Measurements from ENCODE around the gene SKAP2. TPM values are rescaled to one million over a fixed set of nuclear protein-coding genes. Genes with fewer than 3 reads are reported as not detected.

Gene SKAP2
- total RNA-seq, 4 donors from 2014 or later = 13.2 to 18.2 (median 15.0) TPM

DNA sequence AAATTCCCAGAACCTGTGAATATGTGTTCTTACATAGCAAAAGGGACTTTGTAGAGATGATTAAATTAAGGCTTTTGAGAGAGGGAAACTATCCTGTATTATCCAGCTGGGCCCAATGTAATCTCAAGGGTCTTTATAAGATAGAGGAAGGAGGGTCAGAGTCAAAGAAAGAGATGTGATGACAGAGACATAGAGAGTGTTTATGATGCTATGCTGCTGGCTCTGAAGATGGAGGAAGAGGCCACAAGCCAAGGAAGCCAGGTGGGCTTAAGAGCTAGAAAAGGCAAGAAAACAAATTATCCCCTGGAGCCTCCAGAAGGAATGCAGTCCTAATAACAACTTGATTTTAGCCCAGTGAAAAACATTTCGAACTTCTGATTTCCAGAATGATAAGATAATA is 15.3 kb upstream of the SKAP2 start:
- 86 to 97% methylated on average over 1 of the region's 1 CpG for WGBS, 2 donors
- H3K4me3 ChIP-seq (ENCODE audit: low read depth, poor library complexity, severe bottlenecking) = no peak overlapping the region
- intact Hi-C loops (cut with DNase I; ENCODE audit: low total_unique reads) = no loop called here
- no peak for TF ChIP-seq POLR2A (IDR thresholded peaks at IDR 0.05)
- TF ChIP-seq, protein P1, sequence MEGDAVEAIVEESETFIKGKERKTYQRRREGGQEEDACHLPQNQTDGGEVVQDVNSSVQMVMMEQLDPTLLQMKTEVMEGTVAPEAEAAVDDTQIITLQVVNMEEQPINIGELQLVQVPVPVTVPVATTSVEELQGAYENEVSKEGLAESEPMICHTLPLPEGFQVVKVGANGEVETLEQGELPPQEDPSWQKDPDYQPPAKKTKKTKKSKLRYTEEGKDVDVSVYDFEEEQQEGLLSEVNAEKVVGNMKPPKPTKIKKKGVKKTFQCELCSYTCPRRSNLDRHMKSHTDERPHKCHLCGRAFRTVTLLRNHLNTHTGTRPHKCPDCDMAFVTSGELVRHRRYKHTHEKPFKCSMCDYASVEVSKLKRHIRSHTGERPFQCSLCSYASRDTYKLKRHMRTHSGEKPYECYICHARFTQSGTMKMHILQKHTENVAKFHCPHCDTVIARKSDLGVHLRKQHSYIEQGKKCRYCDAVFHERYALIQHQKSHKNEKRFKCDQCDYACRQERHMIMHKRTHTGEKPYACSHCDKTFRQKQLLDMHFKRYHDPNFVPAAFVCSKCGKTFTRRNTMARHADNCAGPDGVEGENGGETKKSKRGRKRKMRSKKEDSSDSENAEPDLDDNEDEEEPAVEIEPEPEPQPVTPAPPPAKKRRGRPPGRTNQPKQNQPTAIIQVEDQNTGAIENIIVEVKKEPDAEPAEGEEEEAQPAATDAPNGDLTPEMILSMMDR (IDR thresholded peaks at IDR 0.05) = no peak
- DNase-seq (ENCODE audit: low spot score in 2 of 2) = no peak

- H3K4me3 ChIP-seq (ENCODE audit: low read depth, poor library complexity, severe bottlenecking) = no peak overlapping the region
- DNase-seq (ENCODE audit: low spot score in 2 of 2) = no peak
- TF ChIP-seq POLR2A (IDR thresholded peaks at IDR 0.05) = no peak
- TF ChIP-seq, protein P1 (IDR thresholded peaks at IDR 0.05) = no peak
- WGBS, 2 donors = 64 to 70% methylated on average over 7 of the region's 7 CpGs
- intact Hi-C loops (cut with DNase I; ENCODE audit: low total_unique reads) = no loop called here
These were observed 4.6 kb upstream of the SKAP2 start for GRCh38 chr7:26868841-26869495.

DNA sequence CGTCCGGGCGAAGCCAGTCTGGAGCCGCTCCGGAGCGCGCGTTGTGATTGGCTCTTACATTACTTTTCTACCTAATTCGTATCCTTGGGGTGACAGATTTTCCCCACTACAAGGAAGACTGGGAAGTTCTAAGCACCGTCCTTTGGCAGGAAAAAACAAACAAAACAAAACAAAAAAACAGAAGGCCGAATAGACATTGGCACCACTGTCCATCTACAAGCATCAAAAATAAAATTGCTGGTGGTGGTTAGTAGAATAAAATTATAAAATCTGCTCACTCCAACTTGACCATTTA is 651 bp upstream of the SKAP2 start:
- H3K4me3 ChIP-seq (ENCODE audit: low read depth, poor library complexity, severe bottlenecking) = peak overlapping the region; percentile 8
- no peak for DNase-seq (ENCODE audit: low spot score in 2 of 2)
- intact Hi-C loops (cut with DNase I; ENCODE audit: low total_unique reads) = no loop called here
- WGBS, 2 donors = 4% methylated on average over 11 of the region's 11 CpGs
- TF ChIP-seq, protein P1 (IDR thresholded peaks at IDR 0.05) = no peak
- TF ChIP-seq POLR2A (IDR thresholded peaks at IDR 0.05) = no peak

DNA sequence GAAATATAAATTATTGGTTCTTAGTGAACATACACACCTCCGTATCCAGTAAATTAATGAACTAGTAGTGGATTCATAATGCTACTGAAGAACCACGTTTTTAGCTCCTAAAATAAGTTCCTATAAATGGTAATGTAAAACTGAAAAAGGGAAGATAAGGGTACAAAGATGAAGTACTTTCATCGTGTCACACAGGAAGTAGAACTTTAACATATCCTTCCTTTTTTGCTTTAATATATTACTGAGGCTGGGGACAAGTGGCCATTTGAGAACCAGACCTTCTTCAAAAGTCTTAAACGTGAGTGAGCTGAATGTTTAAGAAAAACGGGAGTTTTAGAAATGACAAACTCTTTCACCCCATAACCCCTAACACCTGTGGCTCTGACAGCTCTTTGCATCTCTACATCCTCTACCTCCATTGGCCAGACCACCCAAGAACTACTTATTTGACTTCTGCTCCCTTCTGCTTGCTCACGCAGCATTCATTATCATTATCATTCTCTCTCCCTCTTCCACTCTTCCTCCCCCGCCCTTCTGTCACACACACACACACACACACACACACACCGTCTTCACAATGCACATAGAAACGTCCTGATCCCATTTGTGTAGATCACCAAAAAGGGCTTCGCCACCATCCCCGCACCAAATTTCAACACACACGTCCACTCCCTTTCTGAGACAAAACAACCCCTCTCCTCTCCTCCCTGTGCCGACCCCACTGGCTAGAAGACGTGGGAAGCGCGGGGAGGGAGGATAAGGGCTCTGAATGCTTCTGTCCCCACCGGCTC is 677 bp downstream of the SKAP2 start:
- intact Hi-C loops (cut with DNase I; ENCODE audit: low total_unique reads) = loop anchor here (5.0 kb wide), 1 partner anchor 289 kb away; the partner anchor contains the start of gene HOXA3
- 6% methylated on average over 17 of the region's 17 CpGs for WGBS, 2 donors
- peak overlapping the region; percentile 56 for H3K4me3 ChIP-seq (ENCODE audit: low read depth, poor library complexity, severe bottlenecking)
- no peak for DNase-seq (ENCODE audit: low spot score in 2 of 2)
- no peak for TF ChIP-seq POLR2A (IDR thresholded peaks at IDR 0.05)
- TF ChIP-seq, protein P1 (IDR thresholded peaks at IDR 0.05) = no peak

GRCh38 chr7:26862834-26863233 is 1.6 kb downstream of the SKAP2 start:
- WGBS, 2 donors = 59 to 68% methylated on average over 2 of the region's 2 CpGs
- intact Hi-C loops (cut with DNase I; ENCODE audit: low total_unique reads) = loop anchor here (5.0 kb wide), 1 partner anchor 289 kb away; the partner anchor contains the start of gene HOXA3
- H3K4me3 ChIP-seq (ENCODE audit: low read depth, poor library complexity, severe bottlenecking) = no peak overlapping the region
- no peak for TF ChIP-seq POLR2A (IDR thresholded peaks at IDR 0.05)
- TF ChIP-seq, protein P1 (IDR thresholded peaks at IDR 0.05) = no peak
- DNase-seq (ENCODE audit: low spot score in 2 of 2) = no peak

Data from lower leg skin (tissue), 4 donors.